GM18517 (cell line): ENCODE measurements around the gene DPH6.
"Not testable (repeated sequence)": the region's sequence is repeated elsewhere in the genome, so short reads cannot be mapped to it uniquely, and the experiment has no call there.

Experiments
- ATAC-seq: cut with Tn5 transposase; IDR thresholded peaks from one replicate; pipeline ENCODE4 v1.9.1; 2021; ENCODE audit warnings: mild to moderate bottlenecking, moderate library complexity; ENCODE audit not compliant: unreplicated experiment

The DPH6 gene

DNA sequence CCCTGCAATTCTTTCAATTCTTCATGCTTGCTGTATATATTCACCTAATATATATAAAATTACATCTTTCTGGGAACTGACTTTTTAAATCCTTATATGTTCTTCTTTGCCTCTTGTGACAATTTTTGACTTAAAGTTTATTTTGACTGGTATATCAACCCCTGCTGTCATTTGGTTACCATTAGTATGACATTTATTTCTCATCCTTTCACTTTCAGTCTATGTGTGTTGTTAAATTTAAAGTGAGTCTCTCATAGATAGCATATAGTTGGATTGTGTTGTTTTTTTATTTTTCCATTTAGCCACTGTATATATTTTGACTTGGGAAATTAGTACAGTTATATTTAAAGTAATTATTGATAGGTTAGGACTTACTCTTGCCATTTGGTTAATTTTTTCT lies 194.9 kb downstream of the DPH6 start:
- no peak for ATAC-seq

DNA sequence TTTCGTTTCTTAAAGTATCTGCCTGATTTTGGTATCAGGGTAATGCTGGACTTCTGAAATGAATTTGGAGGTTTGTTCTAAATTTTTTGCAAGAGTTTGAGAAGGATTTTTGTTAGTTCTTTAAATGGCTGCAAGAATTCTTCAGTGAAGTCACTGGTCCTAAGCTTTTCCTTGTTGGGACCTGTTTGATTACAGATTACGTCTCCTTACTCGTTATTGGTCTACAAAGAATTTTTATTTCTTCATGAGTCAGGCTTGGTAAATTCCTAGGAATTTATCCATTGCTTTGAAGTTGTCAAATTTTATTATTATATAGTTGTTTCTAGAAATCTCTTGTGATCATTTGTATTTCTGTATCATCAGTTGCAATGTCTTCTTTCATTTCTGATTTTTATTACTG lies 196.0 kb downstream of the DPH6 start:
- no peak for ATAC-seq

DNA sequence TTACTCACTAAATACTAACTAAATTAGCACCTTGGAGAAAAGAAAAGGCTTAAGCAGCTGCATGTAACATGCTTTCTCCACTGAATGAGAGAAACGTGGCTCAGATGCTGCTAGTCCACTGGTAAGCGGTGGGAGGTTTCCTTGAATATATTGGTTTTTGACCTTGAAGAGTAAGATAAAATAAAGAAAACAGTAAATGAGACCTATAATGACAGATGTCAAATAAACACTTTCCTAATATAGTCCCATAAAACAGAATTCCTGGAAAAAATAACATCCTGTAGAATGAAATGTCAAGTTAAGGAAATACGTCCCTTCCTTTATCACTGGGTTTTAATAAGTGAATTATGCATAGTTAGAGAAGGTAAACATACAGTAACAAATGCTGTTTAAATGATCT lies 215.0 kb downstream of the DPH6 start:
- ATAC-seq: no peak

DNA sequence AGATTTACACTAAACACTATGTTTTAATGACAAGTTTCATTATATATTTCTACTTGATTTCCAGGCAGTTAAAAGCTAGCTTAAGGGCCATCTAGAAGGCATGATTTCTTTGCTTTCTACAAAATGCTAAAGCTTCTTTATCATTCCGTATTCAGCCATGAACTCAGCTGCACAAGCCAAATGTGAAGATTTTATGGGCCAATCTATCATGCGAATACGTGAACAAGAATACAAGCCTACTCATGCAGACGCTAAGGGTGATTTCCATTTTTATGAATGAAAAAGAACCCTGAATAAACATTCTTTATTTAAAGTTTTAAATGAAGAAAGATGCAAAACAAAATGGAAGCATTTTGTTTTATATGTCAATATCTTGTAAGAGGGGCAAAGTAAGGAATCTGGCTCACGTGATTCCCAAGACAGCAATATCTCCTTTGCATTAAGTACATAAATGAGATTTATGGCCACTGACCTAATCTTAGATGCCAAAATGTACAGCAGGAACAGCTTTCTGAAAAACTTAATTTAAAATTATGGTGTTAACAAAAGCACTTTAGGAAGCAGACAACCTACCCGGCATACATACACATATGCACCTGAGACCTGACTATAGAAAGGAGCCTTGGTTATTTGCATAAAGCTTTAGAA lies 215.8 kb downstream of the DPH6 start:
- no peak for ATAC-seq

DNA sequence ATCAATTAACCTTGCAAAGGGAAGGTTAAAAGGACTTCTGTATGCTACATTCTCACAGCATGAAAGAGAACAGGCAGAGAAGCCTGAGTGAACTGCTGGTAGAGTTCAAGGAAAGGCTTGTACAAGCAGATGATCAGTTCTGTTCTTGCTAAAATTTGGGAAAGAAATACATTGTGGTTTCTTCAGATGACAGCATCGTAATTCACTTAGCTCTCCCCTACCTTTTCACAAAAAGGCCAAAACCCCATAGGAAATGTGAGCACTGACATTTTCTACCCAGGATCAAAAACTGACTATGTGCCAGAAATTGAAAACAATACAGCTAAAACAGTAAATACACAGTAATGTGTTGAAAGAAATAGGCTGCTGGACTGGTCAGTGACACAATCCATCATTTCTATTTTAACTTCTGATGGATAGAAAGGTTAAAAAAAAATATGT lies 216.4 kb downstream of the DPH6 start:
- no peak for ATAC-seq

DNA sequence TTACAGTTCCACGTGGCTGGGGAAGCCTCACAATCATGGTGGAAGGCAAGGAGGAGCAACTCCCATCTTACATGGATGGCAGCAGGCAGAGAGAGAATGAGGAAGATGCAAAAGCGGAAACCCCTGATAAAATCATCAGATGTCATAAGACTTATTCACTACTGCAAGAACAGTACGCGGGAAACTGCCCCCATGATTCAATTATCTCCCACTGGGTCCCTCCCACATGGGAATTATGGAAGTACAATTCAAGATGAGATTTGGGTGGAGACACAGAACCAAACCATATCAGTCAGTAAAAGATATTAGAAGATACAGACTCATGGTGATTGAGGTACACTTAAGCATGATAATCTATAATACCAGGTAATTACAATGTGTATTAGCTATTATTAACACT lies 217.1 kb downstream of the DPH6 start:
- ATAC-seq: not testable (repeated sequence)

DNA sequence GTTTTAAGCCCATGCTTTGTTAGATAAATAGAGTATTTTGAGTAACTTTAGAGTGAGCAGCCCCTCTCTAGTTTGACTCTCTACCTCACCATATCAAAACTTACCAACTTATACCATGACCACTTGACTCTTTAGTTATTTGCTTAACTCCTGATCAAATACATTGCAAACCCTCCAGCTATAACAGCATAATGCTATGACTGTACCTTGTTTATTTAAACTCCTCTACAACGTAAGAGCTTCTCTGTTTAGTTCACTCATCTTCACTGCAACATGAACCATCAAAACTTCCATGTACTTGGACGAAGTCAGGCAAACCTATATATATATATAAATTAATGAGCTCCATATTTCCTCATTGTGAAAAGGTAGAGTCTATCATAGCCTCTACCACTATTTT lies 218.2 kb downstream of the DPH6 start:
- no peak for ATAC-seq

DNA sequence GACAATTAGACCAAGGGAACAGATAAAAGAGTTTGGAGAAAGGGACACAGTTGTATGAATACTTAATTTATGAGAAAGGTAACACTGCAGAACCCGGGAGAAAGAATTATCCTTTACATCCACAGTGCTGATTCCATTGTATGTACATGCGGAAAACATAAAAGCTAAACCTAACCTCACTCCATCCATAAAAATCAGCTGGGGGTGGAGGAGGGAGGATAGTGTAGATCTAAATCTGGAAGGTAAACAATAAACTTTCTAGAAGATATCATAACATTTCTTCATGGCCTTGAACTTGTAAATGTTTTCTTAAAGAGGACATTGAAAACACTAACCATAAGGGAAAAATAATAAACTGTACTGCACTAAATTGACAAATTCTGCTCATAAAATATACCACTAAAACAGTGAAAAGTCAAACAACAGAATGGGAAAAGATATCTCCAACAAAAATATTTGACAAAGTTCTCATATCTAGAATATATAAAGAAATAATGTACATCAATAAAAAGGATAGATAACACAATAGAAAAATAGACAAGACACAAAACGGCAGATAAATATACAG lies 220.5 kb downstream of the DPH6 start:
- ATAC-seq: no peak

DNA sequence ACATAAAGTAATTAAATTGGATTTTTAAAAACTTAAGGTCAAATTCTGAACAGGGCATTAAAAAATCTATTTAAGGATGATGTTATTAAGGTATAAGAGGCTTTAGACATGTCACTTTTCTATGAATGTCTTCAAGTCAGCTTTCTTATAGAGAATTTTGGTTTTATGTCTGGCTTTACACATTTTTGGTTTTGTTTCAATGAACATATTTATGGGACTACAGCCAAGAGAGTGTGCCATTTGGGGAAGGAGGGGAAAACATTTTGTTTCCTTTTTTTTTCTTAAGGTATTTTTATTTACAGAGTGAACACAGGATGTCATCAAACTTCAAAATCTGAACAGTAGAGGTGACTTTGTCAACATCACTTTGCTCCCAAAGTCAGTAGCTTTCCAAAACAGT lies 222.8 kb downstream of the DPH6 start:
- no peak for ATAC-seq

DNA sequence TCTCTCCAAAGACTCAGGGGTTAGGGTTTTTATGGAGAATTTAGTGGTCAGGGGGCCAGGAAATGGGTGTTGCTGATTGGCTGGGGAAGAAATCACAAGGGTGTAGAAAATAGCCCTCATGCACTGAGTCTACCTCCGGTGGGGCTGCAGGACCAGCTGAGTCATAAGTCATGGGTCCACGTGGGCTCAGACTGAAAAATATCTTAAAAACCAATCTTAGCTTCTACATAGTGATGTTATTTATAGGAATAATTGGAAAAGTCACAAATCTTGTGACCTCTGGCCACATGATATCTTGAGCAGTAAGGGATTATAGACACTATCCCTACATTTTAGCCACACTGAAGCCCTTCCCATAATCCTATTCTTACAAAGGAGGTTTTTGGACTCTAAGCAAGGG lies 224.0 kb downstream of the DPH6 start:
- ATAC-seq: no peak

DNA sequence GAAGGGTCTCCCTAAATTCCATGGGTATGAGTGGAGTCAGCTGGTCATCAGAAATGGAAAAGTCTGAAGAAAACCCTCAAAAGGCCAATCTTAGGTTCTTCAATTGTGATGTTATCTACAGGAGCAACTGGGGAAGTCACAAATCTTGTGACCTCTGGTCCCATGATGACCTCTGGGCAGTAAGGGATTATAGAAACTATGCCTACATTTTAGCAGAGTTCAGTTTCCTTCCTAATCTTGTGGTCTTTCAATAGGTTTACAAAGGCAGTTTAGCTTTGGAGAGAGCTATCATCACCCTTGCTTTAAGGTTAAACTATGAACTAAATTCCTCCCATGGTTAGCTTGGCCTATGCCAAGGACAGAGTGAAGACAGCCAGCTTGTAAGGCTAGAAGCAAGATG lies 225.1 kb downstream of the DPH6 start:
- no peak for ATAC-seq
